Tibial nerve (tissue), 4 donors: ENCODE results near the gene NUSAP1. TPM values are rescaled to one million over a fixed set of nuclear protein-coding genes. Genes with fewer than 3 reads are reported as not detected.
"Not testable (repeated sequence)": the region's sequence is repeated elsewhere in the genome, so short reads cannot be mapped to it uniquely, and the experiment has no call there.

Experiments
- DNase-seq, 2 donors: peaks; one replicate each; pipeline ENCODE4 v3.0.0-alpha.2; 2019; ENCODE audit warnings: low spot score in 2 of 2
- H3K27ac ChIP-seq, 4 donors: fragments of 200-600 bp; sonication (generic) in 3 of 4; one replicate each; pipeline ENCODE4 v1.5.1; 2017 to 2019; ENCODE audit warnings: mild to moderate bottlenecking in 1 of 4
- H3K27me3 ChIP-seq, 2 donors: fragments of 200-600 bp; sonication (generic) in 1 of 2; one replicate each; pipeline versions ENCODE4 v1.5.1 to v1.6.0; 2017 to 2019
- H3K36me3 ChIP-seq, 3 donors: fragments of 200-600 bp; sonication (generic); one replicate each; pipeline ENCODE4 v1.5.1; 2018 to 2019
- H3K4me1 ChIP-seq, 4 donors: fragments of 200-600 bp; sonication (generic) in 3 of 4; one replicate each; pipeline ENCODE4 v1.5.1; 2017 to 2019
- H3K4me3 ChIP-seq, 4 donors: fragments of 200-600 bp; sonication (generic) in 3 of 4; one replicate each; pipeline ENCODE4 v1.5.1; 2017 to 2019; ENCODE audit warnings: mild to moderate bottlenecking in 1 of 4, moderate library complexity in 1 of 4
- H3K9me3 ChIP-seq, 4 donors: fragments of 200-600 bp; sonication (generic) in 3 of 4; one replicate each; pipeline ENCODE4 v1.5.1; 2017 to 2019
- CTCF ChIP-seq, 5 experiments: fragments of 200-600 bp in 3 of 5; fragments of 450-650 bp in 2 of 5; sonication (generic) in 3 of 5; IDR thresholded peaks; one replicate each; pipeline ENCODE4 v1.5.1; 2016 to 2019; ENCODE audit warnings: antibody characterized with exemption in 5 of 5, mild to moderate bottlenecking in 3 of 5, moderate library complexity in 2 of 5
- EP300 ChIP-seq, 2 donors: sonication (generic); formaldehyde crosslinking; IDR thresholded peaks; one replicate each; pipeline ENCODE4 v1.6.1; 2017; ENCODE audit warnings: antibody characterized with exemption in 2 of 2, mild to moderate bottlenecking in 1 of 2
- POLR2A ChIP-seq, 2 donors: fragments of 450-650 bp; IDR thresholded peaks; one replicate each; pipeline ENCODE4 v1.6.1; 2017; ENCODE audit warnings: antibody characterized with exemption in 2 of 2, mild to moderate bottlenecking in 2 of 2, moderate library complexity in 2 of 2
- WGBS, 2 donors: methylation state at CpG; one replicate each; pipeline ENCODE4 v1.1.5; 2018; 5-methylcytosine and 5-hydroxymethylcytosine counted together
- total RNA-seq, 4 donors: library from RNA; depleted of rRNA; stranded (reverse); fragments of >200 nt; gene quantifications; one replicate each; pipeline ENCODE4 v1.1.0, GENCODE V29; 2016

Gene NUSAP1
- total RNA-seq, 4 donors from 2014 or later: 0.39 to 21.0 (median 2.5) TPM

GRCh38 chr15:41291065-41291631 lies 41.5 kb upstream of the NUSAP1 start:
- TF ChIP-seq EP300 (IDR thresholded peaks at IDR 0.05) (no peak), CTCF (IDR thresholded peaks at IDR 0.05) (no peak), POLR2A (IDR thresholded peaks at IDR 0.05) (no peak)
- H3K27ac ChIP-seq: peak overlapping the region in 2 of 4 donors; percentile 28 to 42
- H3K9me3 ChIP-seq: no peaks in the 10 kb centered on the region
- H3K27me3 ChIP-seq: no peaks in the 10 kb centered on the region
- DNase-seq: no peak
- H3K36me3 ChIP-seq: peaks cover 3 to 85% (median 5%) of the 10 kb centered on the region in 3 donors
- no peak overlapping the region for H3K4me3 ChIP-seq
- peaks cover 0 to 19% (median 4%) of the 10 kb centered on the region in 4 donors for H3K4me1 ChIP-seq
- WGBS, 2 donors: 86 to 88% methylated on average over 9 of the region's 9 CpGs

- DNase-seq: no peak
- no peak overlapping the region for H3K27ac ChIP-seq
- peaks cover 0 to 82% (median 0%) of the 10 kb centered on the region in 3 donors for H3K36me3 ChIP-seq
- no peak for TF ChIP-seq POLR2A (IDR thresholded peaks at IDR 0.05)
- TF ChIP-seq EP300 (IDR thresholded peaks at IDR 0.05): no peak
- TF ChIP-seq CTCF (IDR thresholded peaks at IDR 0.05): no peak
- H3K4me1 ChIP-seq: peaks cover 0 to 7% (median 3%) of the 10 kb centered on the region in 4 donors
- no peaks in the 10 kb centered on the region for H3K27me3 ChIP-seq
- no peak overlapping the region for H3K4me3 ChIP-seq
- no peaks in the 10 kb centered on the region for H3K9me3 ChIP-seq
- WGBS, 2 donors: 38 to 58% methylated on average over 1 of the region's 1 CpG
Measured at GRCh38 chr15:41292521-41292920, 40.2 kb upstream of the NUSAP1 start.

DNA sequence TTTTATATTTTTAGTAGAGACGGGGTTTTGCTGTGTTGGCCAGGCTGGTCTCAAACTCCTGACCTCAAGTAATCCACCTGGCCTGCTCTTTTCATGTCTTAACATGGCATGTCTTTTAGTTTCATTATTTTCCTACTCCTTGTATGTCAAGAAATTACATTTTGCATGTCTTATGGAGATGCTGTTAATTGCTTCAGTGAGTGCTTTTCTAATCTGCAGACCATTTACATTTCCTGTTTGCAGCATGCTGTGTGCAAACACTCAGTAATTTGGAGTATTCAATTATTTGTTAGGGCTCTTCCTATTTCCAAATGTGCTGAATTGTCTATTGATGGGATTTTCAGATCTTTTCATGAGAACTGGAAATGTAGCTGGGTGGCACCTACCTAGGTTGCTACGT lies 31.5 kb upstream of the NUSAP1 start:
- 94 to 100% methylated on average over 2 of the region's 2 CpGs for WGBS, 2 donors
- peaks cover 0 to 42% (median 0%) of the 10 kb centered on the region in 3 donors for H3K36me3 ChIP-seq
- not testable (repeated sequence) for DNase-seq, H3K9me3 ChIP-seq, H3K27ac ChIP-seq, H3K4me1 ChIP-seq, H3K4me3 ChIP-seq, H3K27me3 ChIP-seq

- Histone ChIP-seq H3K4me1 (no peaks in the 10 kb centered on the region), H3K27me3 (no peaks in the 10 kb centered on the region), H3K4me3 (no peak overlapping the region), H3K36me3 (peaks cover 0 to 40% (median 0%) of the 10 kb centered on the region in 3 donors), H3K9me3 (no peaks in the 10 kb centered on the region), H3K27ac (no peak overlapping the region)
- TF ChIP-seq EP300 (IDR thresholded peaks at IDR 0.05): no peak
- no peak for TF ChIP-seq POLR2A (IDR thresholded peaks at IDR 0.05)
- TF ChIP-seq CTCF (IDR thresholded peaks at IDR 0.05): no peak
- DNase-seq: no peak
- WGBS, 2 donors: 96 to 100% methylated on average over 1 of the region's 1 CpG
Measured at GRCh38 chr15:41301587-41301986, 31.1 kb upstream of the NUSAP1 start.

- WGBS, 2 donors: 83 to 88% methylated on average over 3 of the region's 3 CpGs
- DNase-seq: no peak
- H3K36me3 ChIP-seq: peaks cover 0 to 14% (median 0%) of the 10 kb centered on the region in 3 donors
Measured at GRCh38 chr15:41304149-41304770, 28.4 kb upstream of the NUSAP1 start.

More at GRCh38 chr15:41304149-41304770, 28.4 kb upstream of the NUSAP1 start:
- TF ChIP-seq CTCF (IDR thresholded peaks at IDR 0.05) (no peak), EP300 (IDR thresholded peaks at IDR 0.05) (no peak), POLR2A (IDR thresholded peaks at IDR 0.05) (no peak)
- Histone ChIP-seq H3K27ac (no peak overlapping the region), H3K4me3 (no peak overlapping the region), H3K4me1 (no peaks in the 10 kb centered on the region), H3K9me3 (no peaks in the 10 kb centered on the region), H3K27me3 (no peaks in the 10 kb centered on the region)
